NT2/D1 (cell line): ENCODE measurements around the gene PRODH2.

Experiments
- SUZ12 ChIP-seq: IDR thresholded peaks from 2 replicates; pipeline ENCODE4 v1.6.1; 2011; ENCODE audit not compliant: insufficient read length, insufficient read depth; ENCODE audit errors: extremely low read depth
- ZNF274 ChIP-seq: IDR thresholded peaks from 2 replicates; pipeline ENCODE4 v1.6.1; 2011; ENCODE audit warnings: mild to moderate bottlenecking, low read depth, low read length

DNA sequence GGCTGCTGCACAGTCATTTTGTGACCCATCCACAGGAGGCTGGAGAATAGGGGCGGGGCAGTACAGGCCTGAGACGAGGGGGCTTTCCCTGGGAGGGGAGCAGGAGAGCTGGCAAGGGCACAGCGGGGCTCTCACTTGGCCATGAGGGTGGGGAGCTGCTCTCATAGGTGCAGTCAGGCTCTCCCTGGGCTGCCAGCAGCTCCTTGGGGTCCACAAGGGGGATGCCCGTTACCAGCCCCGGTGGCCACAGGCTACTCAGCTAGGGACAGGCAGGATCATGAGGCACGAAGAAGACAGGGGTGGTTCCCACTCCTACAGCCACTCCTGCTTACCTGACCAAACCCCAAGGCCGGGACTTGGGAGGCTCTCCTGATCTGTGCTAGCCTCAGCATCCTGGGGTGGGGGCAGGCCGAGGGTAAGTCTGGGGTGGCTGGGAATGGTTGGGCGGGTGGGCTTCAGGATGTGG, 20.8 kb downstream of the PRODH2 start:
- TF ChIP-seq ZNF274, result no peak
- no peak for TF ChIP-seq SUZ12
